GM21786 (cell line): Measurements from ENCODE around the gene BUB1B.

Experiments
- ATAC-seq: cut with Tn5 transposase; IDR thresholded peaks from one replicate; pipeline ENCODE4 v1.9.1; 2021; ENCODE audit not compliant: unreplicated experiment

The BUB1B gene

DNA sequence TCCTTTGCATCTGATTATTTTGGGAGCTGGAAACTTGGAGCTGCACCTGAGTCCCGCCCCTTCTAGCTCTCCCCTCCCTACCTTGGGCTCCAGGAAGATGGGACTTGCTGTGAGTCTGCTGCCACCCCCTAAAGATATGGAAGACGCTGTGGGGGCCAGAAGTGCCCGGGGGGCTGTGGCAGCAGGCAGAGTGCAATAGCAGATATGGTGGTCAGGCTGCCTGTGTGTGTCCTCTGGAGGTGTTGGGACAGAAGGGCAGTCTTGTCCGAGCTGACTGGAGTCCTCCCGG lies 78.5 kb downstream of the BUB1B start:
- ATAC-seq = no peak

DNA sequence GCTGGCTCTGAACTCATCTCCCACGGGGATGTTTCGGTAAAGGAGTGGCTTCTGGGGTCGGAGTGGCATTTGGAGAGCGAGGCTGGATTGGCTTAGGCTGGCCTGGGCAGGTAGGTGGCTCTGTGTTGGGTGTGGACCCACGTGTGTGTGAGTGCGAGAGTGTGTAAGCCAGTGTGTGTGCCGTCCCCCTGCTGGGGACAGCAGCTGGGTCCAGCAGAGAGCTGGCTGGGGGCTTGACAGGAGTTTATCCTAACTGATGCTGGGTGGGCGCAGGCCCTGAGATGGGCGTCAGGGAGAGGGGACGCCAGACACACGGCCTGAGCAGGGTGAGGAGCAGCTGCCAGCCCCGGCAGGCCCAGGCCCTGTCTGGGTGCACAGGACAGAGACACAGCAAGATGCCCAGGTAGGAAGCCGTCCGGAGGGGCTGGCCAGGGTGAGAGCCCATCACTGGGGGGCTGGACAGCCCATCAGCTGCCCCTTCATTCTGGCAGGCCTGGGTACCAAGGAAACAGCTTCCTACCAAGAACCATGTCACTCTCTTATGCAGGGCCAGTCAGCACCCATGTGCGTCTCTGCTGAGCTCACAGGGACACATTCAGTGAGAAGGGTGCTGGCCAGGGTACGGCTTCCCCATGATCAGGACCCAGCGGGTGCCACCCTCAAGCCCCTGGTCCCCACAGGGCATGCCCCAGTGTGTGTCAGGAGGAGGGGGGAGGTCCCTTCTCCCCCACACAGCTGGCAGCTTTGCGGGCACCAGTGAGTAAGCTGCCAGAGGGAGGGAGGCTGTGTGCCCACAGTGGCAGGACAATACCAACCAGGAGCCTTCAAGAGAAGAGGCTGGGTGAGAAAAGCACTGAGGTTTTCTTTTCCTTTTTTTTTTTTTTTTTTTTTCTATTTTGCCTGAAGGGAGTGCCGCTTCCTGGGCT lies 79.1 kb downstream of the BUB1B start:
- no peak for ATAC-seq

GRCh38 chr15:40240619-40241221 lies 79.9 kb downstream of the BUB1B start:
- ATAC-seq = no peak

DNA sequence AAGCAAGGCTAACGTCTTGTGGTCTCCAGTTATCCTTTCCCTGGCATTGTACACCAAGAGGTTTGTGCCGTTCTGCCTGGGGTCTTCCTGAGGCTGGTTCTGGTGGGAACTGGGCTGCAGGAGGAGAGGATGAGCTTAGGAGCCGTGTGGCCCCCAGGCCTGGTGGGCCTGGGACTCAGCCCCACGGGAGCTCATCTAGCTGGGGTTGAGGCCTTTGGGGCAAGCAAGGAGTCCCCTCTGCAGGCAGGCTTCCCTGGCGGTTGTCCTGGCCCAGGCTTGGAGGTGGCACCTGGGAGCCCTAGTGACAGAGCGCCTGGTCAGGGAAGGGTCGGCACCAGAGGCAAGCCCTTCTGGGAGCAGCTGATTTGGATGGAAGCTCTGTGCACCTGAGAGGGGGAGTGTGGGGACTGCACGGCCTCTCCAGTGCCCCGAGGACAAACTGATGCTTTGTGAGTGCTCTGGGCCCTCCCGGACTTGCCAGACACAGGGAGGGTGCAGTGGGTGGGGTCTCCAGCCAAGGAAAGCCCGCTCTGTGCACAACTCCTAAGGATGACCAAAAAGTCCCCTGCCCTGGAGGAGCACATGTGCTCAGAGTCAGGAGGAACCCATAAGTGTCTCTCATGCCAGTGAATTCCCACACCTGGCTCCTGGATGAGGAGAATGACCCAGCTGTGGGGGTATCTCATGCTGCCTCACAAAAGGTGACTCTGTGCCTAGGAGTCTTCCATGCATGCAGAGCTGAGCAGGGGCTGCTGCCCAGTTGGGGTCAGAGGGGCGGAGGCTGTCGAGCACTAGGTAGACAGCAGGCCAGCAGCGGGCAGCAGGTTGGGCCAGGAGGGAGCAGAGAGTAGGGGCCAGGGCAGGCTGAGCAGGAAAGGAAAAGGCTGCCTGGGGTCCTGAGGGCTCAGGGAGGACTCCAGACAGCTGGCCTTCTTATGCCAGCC lies 80.7 kb downstream of the BUB1B start:
- ATAC-seq = no peak

GRCh38 chr15:40242213-40242599 lies 81.3 kb downstream of the BUB1B start:
- ATAC-seq = no peak

- no peak for ATAC-seq
Observed at GRCh38 chr15:40242601-40243000, 81.7 kb downstream of the BUB1B start.

DNA sequence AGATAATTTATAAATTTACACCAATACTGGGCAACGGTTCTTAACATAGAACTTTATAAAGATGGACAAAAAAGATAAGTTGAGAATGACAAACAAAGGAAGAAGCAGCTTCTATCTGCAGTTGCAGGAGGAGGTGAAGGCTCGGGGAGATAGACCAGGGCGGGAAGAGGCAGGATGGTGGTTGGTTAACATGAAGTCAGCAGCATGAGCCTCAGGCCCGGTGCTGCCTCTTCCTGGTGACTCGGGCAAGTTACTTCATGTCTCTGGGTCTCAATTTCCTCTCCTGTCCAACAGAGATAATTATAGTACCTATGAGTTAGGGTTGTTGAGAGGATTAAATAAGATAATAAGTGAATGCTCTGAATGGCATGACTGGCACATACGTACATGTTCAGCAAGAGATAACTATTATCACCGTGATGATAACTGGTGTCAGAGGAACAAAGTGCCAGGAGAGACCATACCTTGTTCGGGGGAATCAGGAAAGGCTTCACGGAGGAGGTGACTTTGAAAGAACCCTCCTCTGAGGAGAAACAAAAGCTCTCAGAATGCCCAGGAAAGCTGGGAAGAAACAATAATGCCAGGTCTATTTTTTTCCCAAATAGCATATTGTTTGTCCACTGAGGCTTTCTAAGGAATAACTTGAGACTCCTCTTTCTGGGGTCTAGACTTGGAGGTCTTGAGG lies 82.4 kb downstream of the BUB1B start:
- no peak for ATAC-seq

DNA sequence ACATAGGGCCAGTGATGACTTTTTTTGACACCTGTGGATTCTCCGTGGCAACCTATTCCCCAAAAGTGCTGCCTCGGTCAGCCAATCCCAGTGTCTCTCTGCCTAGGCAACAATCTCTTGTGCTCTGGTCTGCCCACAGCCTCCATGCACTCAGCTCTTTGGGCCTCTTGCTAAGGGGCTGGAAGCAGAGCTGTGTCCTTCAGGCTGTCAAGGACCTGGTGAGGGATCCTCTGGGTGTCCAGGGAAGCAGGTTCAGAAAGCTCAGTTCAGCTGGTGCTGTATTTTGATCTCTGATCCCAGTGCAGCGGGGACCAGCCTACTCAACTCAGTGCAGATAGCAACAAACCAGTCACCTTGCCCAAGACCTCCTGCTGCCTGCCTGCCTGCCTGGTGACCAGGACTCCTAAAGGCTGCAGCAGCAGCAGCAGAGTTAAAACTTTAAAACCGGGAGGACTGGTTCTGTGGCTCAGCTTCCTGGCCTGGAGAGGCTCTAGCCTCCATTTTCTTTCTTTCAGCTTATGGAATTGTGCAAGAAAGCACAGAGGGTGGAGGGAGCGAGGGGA lies 84.2 kb downstream of the BUB1B start:
- ATAC-seq = no peak

- no peak for ATAC-seq
Observed at GRCh38 chr15:40245666-40246450, 85.0 kb downstream of the BUB1B start.

- no peak for ATAC-seq
Observed at GRCh38 chr15:40246496-40247280, 85.8 kb downstream of the BUB1B start.

DNA sequence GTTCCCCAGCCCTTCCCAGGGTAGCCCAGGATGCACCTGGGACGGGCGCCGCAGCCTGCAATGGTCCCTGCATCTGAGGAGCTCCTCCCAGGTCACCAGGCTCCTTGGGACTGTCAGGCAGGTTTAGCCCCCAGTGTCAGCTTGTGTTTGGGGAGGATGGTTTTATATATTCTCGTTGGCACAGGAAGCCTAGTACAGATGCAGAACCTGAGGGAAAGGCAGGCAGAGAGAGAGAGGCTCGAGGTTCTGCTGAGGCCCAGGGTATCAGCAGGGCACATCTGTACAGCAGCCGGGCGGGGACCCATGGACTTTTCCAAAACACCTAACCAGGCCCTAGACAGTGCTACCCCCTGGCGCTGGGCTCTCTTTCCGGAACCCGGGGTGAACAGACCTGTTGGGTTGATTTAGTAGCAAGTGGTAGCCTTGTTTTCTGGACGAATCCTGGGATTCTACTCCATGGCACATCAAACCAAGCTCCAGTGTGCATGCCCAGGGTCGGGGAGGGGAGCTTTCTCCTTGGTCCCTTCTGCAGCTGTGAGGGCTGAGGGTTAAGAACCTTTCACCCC lies 86.6 kb downstream of the BUB1B start:
- ATAC-seq = no peak

GRCh38 chr15:40248006-40248783 lies 87.3 kb downstream of the BUB1B start:
- ATAC-seq = no peak

DNA sequence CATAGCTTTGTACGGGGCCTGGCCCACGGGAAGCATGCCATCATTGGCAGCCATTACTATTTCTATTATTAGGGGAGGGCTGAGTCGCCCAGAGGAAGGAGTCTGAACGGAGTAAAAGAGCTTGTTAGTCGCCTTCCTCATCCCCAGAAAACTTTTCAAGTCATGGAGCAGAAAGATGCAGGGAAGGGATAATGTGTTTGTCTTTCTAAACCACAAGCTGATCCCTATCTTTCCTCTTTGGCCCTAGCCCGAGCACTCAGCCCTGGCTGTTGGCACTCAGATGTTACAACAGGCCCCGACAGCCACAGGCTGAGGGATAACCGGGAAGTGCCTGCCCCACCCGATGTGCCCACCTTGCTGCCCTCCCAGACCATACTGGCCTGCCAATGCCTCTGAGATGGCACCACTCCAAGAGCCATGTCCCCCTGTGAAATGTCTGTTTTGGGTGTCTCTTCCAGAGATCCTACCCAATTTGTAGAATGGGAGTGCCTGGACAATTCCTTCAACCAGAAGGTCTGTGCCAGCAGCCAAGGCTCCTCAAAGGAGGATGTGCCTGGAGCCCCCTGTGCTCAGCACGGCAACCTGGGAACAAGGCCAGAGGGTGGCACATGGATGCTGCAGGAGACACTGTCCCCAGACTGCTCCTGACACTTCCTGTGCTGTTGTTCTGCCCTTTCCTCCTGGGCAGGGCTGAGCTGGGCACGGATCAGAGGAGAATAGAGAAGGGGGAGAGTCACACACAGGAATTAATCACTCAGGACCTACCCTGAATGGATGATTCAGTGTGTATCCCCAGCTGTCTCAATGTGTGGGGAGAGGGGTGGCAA lies 88.8 kb downstream of the BUB1B start:
- no peak for ATAC-seq

GRCh38 chr15:40250304-40250656 lies 89.4 kb downstream of the BUB1B start:
- no peak for ATAC-seq

GRCh38 chr15:40250771-40251483 lies 90.1 kb downstream of the BUB1B start:
- ATAC-seq = no peak

DNA sequence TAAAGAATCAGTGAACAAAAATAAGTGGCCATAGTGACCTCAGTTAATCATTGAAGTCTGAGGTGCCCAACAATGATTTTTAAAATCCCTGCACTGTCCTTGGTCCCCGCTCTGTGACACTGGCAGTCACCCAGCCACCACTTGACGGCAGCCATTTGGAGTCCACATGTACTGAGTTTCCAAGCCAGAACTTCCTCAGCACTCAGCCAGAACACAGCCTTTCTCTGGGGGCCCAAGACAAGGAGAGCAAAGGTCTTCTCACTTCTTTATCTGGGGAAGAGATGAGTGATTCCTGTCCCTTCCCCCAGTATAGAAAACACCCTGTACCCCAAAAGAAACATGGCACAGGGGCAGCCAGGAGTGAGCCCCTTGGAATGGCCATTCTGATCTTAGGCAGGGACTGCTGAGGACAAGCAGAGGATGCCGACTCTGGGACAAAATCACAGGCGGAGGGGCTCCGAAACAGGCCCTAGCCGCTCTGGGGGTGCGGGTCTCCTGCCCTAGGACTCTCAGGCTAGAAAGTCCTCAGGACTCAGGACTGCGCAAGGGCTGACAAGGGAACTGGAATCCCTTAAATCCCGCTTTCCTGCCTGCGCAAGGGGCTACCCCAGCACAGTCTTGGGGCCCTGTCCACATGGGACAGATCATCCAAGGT lies 90.7 kb downstream of the BUB1B start:
- no peak for ATAC-seq
